ENCODE data around the gene MARCHF3. TPM values are rescaled to one million over a fixed set of nuclear protein-coding genes. Genes with fewer than 3 reads are reported as not detected.

Gene MARCHF3
- total RNA-seq, 2 experiments from 2014 or later = 5.4 to 7.0 TPM

- BruUV-seq (replicated peaks) = no TSS peak
- intact Hi-C loops (cut with micrococcal nuclease; ENCODE audit: unreplicated experiment) = no loop called here
- no peaks in the 10 kb centered on the region for H3K9me2 ChIP-seq (ENCODE audit: insufficient read depth, low read length)
- no peaks in the 10 kb centered on the region for H3K36me3 ChIP-seq (ENCODE audit: insufficient read depth, low read length)
- H3K4me1 ChIP-seq (ENCODE audit: insufficient read depth, low read length, poor library complexity, severe bottlenecking) = no peaks in the 10 kb centered on the region
- H4K20me1 ChIP-seq (ENCODE audit: insufficient read depth, low read length) = no peaks in the 10 kb centered on the region
- H3K79me2 ChIP-seq (ENCODE audit: insufficient read depth, low read depth, low read length) = no peaks in the 10 kb centered on the region
- no peak overlapping the region for H3K27ac ChIP-seq (ENCODE audit: low read depth, low read length, poor library complexity, severe bottlenecking)
- no peaks in the 10 kb centered on the region for H3K9me3 ChIP-seq (ENCODE audit: low read length)
- TF ChIP-seq EZH2phosphoT487 (IDR thresholded peaks at IDR 0.05; ENCODE audit: borderline replicate concordance, low read depth, low read length) (no peak), CTCF (conservative IDR thresholded peaks at IDR 0.05; ENCODE audit: low read length) (no peak)
- POLR2A ChIA-PET = interaction anchor here (0.6 to 1.1 kb wide), 2 partner anchors 14 to 21 kb away, joined by 3 to 4 read pairs; no protein-coding TSS in a partner anchor
- CTCF ChIA-PET (ENCODE audit: unreplicated experiment) = no interaction called here
- DNase-seq (ENCODE audit: low spot score) = no peak
- H3K4me2 ChIP-seq (ENCODE audit: low read length) = no peak overlapping the region
- H3K4me3 ChIP-seq (ENCODE audit: low read depth, low read length, poor library complexity, severe bottlenecking) = no peak overlapping the region
- H2AFZ ChIP-seq (ENCODE audit: low read length) = no peak overlapping the region
Measured at GRCh38 chr5:126941403-126941802, 89.0 kb downstream of the MARCHF3 start.

- no peaks in the 10 kb centered on the region for H3K9me2 ChIP-seq (ENCODE audit: insufficient read depth, low read length)
- no peaks in the 10 kb centered on the region for H3K9me3 ChIP-seq (ENCODE audit: low read length)
- POLR2A ChIA-PET = interaction anchor here (0.6 kb wide), 1 partner anchor 94 kb away, joined by 3 read pairs; no protein-coding TSS in a partner anchor
- H3K27ac ChIP-seq (ENCODE audit: low read depth, low read length, poor library complexity, severe bottlenecking) = no peak overlapping the region
- H3K4me1 ChIP-seq (ENCODE audit: insufficient read depth, low read length, poor library complexity, severe bottlenecking) = no peaks in the 10 kb centered on the region
- intact Hi-C loops (cut with micrococcal nuclease; ENCODE audit: unreplicated experiment) = no loop called here
- H4K20me1 ChIP-seq (ENCODE audit: insufficient read depth, low read length) = no peaks in the 10 kb centered on the region
- no peak overlapping the region for H3K4me2 ChIP-seq (ENCODE audit: low read length)
- H3K36me3 ChIP-seq (ENCODE audit: insufficient read depth, low read length) = no peaks in the 10 kb centered on the region
- CTCF ChIA-PET (ENCODE audit: unreplicated experiment) = no interaction called here
- DNase-seq (ENCODE audit: low spot score) = no peak
- TF ChIP-seq EZH2phosphoT487 (IDR thresholded peaks at IDR 0.05; ENCODE audit: borderline replicate concordance, low read depth, low read length) (no peak), CTCF (conservative IDR thresholded peaks at IDR 0.05; ENCODE audit: low read length) (no peak)
- no peak overlapping the region for H2AFZ ChIP-seq (ENCODE audit: low read length)
- BruUV-seq (replicated peaks) = no TSS peak
- no peak overlapping the region for H3K4me3 ChIP-seq (ENCODE audit: low read depth, low read length, poor library complexity, severe bottlenecking)
- no peaks in the 10 kb centered on the region for H3K79me2 ChIP-seq (ENCODE audit: insufficient read depth, low read depth, low read length)
Measured at GRCh38 chr5:126939887-126940286, 90.5 kb downstream of the MARCHF3 start.

GRCh38 chr5:126938466-126938865 is 91.9 kb downstream of the MARCHF3 start:
- no peaks in the 10 kb centered on the region for H3K79me2 ChIP-seq (ENCODE audit: insufficient read depth, low read depth, low read length)

More at GRCh38 chr5:126938466-126938865, 91.9 kb downstream of the MARCHF3 start:
- Histone ChIP-seq H3K4me3 (ENCODE audit: low read depth, low read length, poor library complexity, severe bottlenecking) (no peak overlapping the region), H3K4me1 (ENCODE audit: insufficient read depth, low read length, poor library complexity, severe bottlenecking) (no peaks in the 10 kb centered on the region), H3K9me2 (ENCODE audit: insufficient read depth, low read length) (no peaks in the 10 kb centered on the region), H3K9me3 (ENCODE audit: low read length) (no peaks in the 10 kb centered on the region), H3K36me3 (ENCODE audit: insufficient read depth, low read length) (no peaks in the 10 kb centered on the region), H3K4me2 (ENCODE audit: low read length) (no peak overlapping the region), H2AFZ (ENCODE audit: low read length) (no peak overlapping the region), H3K27ac (ENCODE audit: low read depth, low read length, poor library complexity, severe bottlenecking) (no peak overlapping the region), H4K20me1 (ENCODE audit: insufficient read depth, low read length) (no peaks in the 10 kb centered on the region)
- intact Hi-C loops (cut with micrococcal nuclease; ENCODE audit: unreplicated experiment) = no loop called here
- DNase-seq (ENCODE audit: low spot score) = no peak
- CTCF ChIA-PET (ENCODE audit: unreplicated experiment) = no interaction called here
- BruUV-seq (replicated peaks) = no TSS peak
- POLR2A ChIA-PET = interaction anchor here (0.5 to 1.0 kb wide), 3 partner anchors 26 to 101 kb away, joined by 3 read pairs; no protein-coding TSS in a partner anchor
- no peak for TF ChIP-seq CTCF (conservative IDR thresholded peaks at IDR 0.05; ENCODE audit: low read length)
- TF ChIP-seq EZH2phosphoT487 (IDR thresholded peaks at IDR 0.05; ENCODE audit: borderline replicate concordance, low read depth, low read length) = no peak
